ENCODE results near the gene RNF43. TPM values are rescaled to one million over a fixed set of nuclear protein-coding genes. Genes with fewer than 3 reads are reported as not detected.

RNF43 gene
- total RNA-seq, 4 donors from 2014 or later: 16.0 to 58.3 (median 21.5) TPM

DNA sequence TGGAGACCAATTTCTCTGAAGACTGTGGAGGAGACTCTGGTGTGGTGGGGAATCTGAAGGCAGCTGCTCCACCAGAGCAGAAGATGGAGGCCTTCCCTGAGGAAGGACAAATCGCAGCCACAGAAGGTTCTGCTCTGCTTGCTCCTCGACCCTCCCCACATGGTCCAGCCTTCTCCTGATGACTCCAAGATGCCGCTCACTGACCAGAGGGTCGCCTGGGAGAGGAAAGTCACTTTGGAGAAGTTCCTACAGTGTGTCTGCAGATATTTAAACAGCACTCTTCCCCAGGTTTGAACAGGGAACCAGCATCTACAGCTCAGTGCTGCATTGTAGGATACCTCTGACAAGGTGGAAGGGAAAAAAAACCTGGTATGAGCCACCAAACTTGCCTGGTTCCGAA is 44.3 kb downstream of the RNF43 start:
- no peak overlapping the region for H3K27ac ChIP-seq
- no peaks in the 10 kb centered on the region for H3K36me3 ChIP-seq
- H3K9me3 ChIP-seq: no peaks in the 10 kb centered on the region
- H3K27me3 ChIP-seq: no peaks in the 10 kb centered on the region
- peaks cover 25% of the 10 kb centered on the region for H3K4me1 ChIP-seq
- no peak for TF ChIP-seq POLR2AphosphoS5 (IDR thresholded peaks at IDR 0.05)
- TF ChIP-seq POLR2A (IDR thresholded peaks at IDR 0.05): no peak
- no peak for TF ChIP-seq EP300 (IDR thresholded peaks at IDR 0.05)
- TF ChIP-seq, protein P1, sequence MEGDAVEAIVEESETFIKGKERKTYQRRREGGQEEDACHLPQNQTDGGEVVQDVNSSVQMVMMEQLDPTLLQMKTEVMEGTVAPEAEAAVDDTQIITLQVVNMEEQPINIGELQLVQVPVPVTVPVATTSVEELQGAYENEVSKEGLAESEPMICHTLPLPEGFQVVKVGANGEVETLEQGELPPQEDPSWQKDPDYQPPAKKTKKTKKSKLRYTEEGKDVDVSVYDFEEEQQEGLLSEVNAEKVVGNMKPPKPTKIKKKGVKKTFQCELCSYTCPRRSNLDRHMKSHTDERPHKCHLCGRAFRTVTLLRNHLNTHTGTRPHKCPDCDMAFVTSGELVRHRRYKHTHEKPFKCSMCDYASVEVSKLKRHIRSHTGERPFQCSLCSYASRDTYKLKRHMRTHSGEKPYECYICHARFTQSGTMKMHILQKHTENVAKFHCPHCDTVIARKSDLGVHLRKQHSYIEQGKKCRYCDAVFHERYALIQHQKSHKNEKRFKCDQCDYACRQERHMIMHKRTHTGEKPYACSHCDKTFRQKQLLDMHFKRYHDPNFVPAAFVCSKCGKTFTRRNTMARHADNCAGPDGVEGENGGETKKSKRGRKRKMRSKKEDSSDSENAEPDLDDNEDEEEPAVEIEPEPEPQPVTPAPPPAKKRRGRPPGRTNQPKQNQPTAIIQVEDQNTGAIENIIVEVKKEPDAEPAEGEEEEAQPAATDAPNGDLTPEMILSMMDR (IDR thresholded peaks at IDR 0.05): no peak
- no peak overlapping the region for H3K4me3 ChIP-seq
- WGBS: 80% methylated on average over 5 of the region's 5 CpGs
- no peak for DNase-seq (ENCODE audit: low spot score in 2 of 2)

DNA sequence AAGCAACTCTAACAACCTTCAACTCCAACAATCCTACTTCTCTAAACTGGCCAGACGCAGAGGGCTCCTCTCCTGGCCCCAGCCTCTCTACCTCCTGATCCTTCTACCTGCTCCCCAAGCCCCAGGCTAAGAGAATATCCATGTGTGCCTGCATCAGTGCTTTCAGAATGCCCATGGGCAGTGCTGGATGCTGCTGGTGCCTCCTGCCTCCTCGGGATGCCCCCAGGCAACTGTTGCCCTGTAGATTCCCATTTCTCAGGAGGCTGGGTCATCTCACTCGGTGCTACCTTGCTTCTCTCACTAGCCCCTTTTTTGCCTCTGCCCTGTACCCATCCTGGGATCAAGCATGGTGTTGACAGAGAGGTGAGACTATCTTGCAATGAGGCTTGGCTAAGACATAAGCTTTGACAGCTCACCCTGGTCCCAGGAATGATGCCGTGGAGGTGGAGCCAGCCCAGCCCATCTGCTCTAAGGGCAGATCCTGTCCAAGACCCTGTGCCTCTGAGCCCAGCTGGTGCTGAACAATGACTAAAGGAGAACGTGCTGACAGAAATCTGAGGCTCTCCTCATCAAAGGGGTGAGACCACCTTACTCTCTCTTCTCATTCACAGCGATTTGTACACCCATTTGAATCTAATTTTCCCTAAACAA is 45.9 kb downstream of the RNF43 start:
- DNase-seq (ENCODE audit: low spot score in 2 of 2): no peak
- TF ChIP-seq POLR2A (IDR thresholded peaks at IDR 0.05): no peak
- TF ChIP-seq EP300 (IDR thresholded peaks at IDR 0.05): no peak
- no peak for TF ChIP-seq POLR2AphosphoS5 (IDR thresholded peaks at IDR 0.05)
- TF ChIP-seq, protein P1 (IDR thresholded peaks at IDR 0.05): no peak
- Histone ChIP-seq H3K27ac (no peak overlapping the region), H3K4me1 (peaks cover 15% of the 10 kb centered on the region), H3K36me3 (no peaks in the 10 kb centered on the region), H3K27me3 (no peaks in the 10 kb centered on the region), H3K9me3 (no peaks in the 10 kb centered on the region), H3K4me3 (no peak overlapping the region)
- 68% methylated on average over 6 of the region's 6 CpGs for WGBS

DNA sequence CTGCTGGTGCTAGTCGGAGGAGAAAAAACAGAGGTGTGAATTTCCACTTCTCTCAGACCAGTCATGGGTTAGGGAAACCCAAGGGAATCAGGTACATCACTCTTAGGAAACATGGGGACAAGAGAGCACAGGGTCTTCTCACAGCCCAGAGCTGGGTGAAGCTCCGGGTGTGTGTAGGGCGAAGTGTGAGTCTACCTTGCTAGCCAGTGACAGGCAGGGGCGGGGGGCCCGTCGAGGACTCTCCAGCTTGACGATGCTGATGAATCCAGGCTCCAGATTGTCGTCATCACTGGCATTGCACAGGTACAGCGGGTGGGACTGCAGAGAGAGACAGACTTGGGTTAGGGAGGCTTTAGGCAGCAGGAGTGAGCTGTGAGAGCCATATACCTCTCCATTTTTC is 46.6 kb downstream of the RNF43 start:
- WGBS: 94% methylated on average over 9 of the region's 9 CpGs

DNA sequence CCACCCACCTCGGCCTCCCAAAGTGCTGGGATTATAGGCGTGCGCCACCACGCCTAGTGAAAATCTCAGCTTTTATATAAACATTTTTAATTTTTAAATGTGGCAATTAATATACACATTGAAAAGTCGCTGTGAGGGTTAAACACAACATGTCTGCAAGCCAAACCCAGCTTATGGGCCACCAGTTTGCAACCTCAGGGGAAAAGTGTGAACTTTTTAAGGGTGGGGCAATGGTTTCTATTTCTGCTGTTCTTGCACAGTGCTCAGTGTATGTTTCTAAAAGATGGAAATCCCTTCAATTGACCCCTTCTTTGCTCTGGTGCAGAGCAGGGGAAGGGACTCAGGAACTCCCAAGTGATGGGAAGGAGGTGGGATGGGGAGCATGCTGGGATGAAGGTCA is 47.0 kb downstream of the RNF43 start:
- no peak overlapping the region for H3K27ac ChIP-seq

More for the DNA sequence above, 46.6 kb downstream of the RNF43 start:
- DNase-seq (ENCODE audit: low spot score in 2 of 2): no peak
- TF ChIP-seq EP300 (IDR thresholded peaks at IDR 0.05): no peak
- no peak for TF ChIP-seq POLR2A (IDR thresholded peaks at IDR 0.05)
- TF ChIP-seq POLR2AphosphoS5 (IDR thresholded peaks at IDR 0.05): no peak
- TF ChIP-seq, protein P1 (IDR thresholded peaks at IDR 0.05): no peak
- Histone ChIP-seq H3K27me3 (no peaks in the 10 kb centered on the region), H3K27ac (no peak overlapping the region), H3K4me1 (peaks cover 17% of the 10 kb centered on the region), H3K36me3 (no peaks in the 10 kb centered on the region), H3K9me3 (no peaks in the 10 kb centered on the region), H3K4me3 (no peak overlapping the region)

More for the DNA sequence above, 47.0 kb downstream of the RNF43 start:
- 91% methylated on average over 5 of the region's 5 CpGs for WGBS
- DNase-seq (ENCODE audit: low spot score in 2 of 2): no peak
- H3K36me3 ChIP-seq: no peaks in the 10 kb centered on the region
- TF ChIP-seq EP300 (IDR thresholded peaks at IDR 0.05): no peak
- TF ChIP-seq, protein P1 (IDR thresholded peaks at IDR 0.05): no peak
- TF ChIP-seq POLR2AphosphoS5 (IDR thresholded peaks at IDR 0.05): no peak
- TF ChIP-seq POLR2A (IDR thresholded peaks at IDR 0.05): no peak
- H3K27me3 ChIP-seq: no peaks in the 10 kb centered on the region
- H3K4me3 ChIP-seq: no peak overlapping the region
- no peaks in the 10 kb centered on the region for H3K9me3 ChIP-seq
- H3K4me1 ChIP-seq: peaks cover 22% of the 10 kb centered on the region
